Measurements from ENCODE around the gene NRXN3.

- TF ChIP-seq CTCF (IDR thresholded peaks at IDR 0.05): no peak
- no peak for TF ChIP-seq POLR2A (IDR thresholded peaks at IDR 0.05)
These were observed 1669.9 kb downstream of the NRXN3 start for GRCh38 chr14:79840103-79840502.
